CD4-positive, alpha-beta T cell treated with Interleukin-4 for 4 hours (primary cell): ENCODE measurements around the gene ZNF239.
"Not testable (repeated sequence)": the region's sequence is repeated elsewhere in the genome, so short reads cannot be mapped to it uniquely, and the experiment has no call there.

Source experiments
- DNase-seq: peaks from one replicate; pipeline ENCODE4 v3.0.0-alpha.2; 2020

The ZNF239 gene

GRCh38 chr10:43574001-43574892 lies at the start of gene ZNF239:
TSS of gene ZNF239 (minus strand) at chr10:43574616. CDS start at chr10:43558079, 16,537 bp downstream.
- DNase-seq = peak; percentile 84

DNA sequence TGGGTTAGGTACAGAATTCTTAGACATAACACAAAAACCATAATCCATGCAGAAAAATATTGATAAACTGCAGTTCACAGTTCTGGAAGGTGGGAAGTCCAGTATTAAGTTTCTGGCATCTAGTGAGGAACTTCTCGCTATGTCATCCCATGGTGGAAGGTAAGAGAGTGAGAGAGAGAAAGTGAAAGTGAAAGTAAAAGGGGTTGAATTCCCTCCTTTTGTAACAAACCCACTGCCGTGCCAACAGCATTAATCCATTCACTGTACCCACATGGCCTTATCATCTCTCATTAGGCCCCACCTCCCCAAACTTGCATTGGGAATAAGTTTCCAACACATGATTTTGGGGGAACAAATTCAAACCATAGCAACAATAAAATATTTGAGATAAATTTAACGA lies 48.9 kb upstream of the ZNF239 start:
- DNase-seq = peak; percentile 29

DNA sequence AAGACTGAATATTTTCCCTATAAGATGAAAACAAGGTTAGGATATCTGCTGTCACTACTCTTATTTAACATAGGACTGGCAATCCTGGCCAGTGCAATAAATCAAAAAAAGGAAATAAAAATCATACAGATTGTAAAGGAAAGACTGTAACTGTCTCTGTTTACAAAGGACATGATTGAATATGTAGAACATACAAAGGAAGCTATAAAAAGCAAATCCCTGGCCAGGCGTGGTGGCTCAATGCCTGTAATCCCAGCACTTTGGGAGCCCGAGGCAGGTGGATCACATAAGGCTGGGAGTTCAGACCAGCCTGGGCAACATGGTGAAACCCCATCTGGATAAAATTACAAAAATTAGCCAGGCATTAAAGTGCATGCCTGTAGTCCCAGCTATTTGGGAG lies 47.6 kb upstream of the ZNF239 start:
- no peak for DNase-seq

- DNase-seq = no peak
These were observed 45.0 kb upstream of the ZNF239 start for GRCh38 chr10:43619368-43619767.

- no peak for DNase-seq
These were observed 42.4 kb upstream of the ZNF239 start for GRCh38 chr10:43616697-43617370.

GRCh38 chr10:43610636-43611035 lies 36.2 kb upstream of the ZNF239 start:
- DNase-seq = no peak

DNA sequence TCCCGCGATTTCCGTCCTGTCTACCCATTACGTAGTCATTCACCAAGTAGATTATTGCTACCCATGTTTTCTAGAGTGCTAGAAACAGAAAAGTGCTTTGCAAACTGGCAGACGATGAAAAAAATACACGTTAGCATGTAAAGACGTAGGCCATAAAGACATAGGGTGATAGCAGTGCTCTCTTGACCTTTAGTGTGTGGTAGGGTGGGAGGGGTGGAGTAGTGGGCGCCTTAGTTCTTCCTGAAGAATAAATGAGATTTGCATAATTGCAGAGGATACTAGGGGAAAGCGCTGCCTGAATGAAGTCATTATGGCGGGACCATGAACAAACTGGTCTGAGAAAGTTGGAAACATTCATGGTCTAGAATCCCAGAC lies 32.8 kb upstream of the ZNF239 start:
- no peak for DNase-seq

DNA sequence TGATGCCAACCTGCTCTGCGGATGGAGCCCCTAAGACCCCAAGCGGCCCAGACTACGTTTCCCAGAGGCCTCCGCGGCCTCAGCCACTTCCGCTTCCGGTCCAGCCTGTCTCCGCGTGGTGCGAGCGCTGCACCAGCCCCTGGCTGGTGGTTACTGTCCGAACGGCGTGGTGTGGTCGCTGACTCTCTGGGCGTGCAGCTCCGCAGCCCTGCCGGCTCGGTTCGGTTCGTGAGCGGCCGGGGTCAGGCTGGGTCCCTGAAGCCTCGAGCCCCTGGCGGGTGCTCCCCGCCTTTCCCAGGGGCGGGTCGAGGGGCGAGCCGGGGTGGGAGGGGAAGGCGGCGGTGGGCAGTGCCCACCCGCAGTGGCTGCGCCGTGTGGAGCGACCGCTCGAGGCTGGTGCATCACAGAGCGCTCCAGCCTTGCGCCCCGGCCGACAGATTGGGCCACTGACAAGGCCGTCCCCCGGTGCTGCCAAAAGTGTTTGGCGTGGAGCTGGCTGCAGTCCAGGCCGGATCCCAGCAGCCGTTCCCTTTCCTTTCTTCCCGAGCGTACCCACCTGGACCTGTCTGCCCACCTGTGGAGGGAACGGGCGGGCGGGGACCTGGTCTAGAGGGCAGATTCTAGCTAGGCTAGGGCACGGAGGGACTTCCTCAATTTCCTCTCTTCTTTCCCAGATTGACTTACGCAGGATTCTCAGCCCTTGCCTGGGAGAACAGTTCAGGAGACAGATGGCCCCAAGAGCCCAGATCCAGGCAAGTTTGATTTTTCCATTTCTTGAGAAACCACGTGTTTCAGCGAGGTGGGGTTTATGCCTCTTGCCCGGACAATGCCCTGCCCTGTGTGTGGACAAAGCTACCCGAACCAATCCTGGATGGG lies 32.1 kb upstream of the ZNF239 start, which contains the start of gene ZNF485:
Gene ZNF485 (plus strand): TSS at position 116 of the 876 bp plus-strand sequence. CDS start 613 bp downstream, at position 729.
- DNase-seq = peak; percentile 62

GRCh38 chr10:43605850-43606322 lies 31.5 kb upstream of the ZNF239 start:
- DNase-seq = no peak

- not testable (repeated sequence) for DNase-seq
These were observed 27.2 kb upstream of the ZNF239 start for GRCh38 chr10:43601576-43601975.

- no peak for DNase-seq
These were observed 24.9 kb upstream of the ZNF239 start for GRCh38 chr10:43599333-43599732.

DNA sequence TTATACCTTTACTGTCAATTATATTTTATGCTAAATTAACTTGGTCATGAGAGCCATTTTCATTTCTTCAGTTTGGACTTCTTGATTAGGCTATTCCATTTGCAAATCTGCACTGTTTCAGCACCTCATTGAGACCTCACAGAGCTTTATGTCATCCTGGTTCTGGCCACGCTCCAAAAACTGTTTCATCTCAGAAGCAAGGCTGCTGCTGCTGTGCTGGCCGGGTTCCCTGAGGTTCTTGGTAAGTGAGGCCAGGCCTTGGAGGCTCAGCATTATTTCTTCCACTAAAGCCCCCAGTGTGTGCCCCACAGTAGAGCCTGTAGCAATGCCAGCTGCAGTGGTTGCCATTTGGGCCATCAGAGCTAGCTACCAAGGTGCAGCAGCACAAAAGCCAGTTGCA lies 24.0 kb upstream of the ZNF239 start:
- DNase-seq = no peak

DNA sequence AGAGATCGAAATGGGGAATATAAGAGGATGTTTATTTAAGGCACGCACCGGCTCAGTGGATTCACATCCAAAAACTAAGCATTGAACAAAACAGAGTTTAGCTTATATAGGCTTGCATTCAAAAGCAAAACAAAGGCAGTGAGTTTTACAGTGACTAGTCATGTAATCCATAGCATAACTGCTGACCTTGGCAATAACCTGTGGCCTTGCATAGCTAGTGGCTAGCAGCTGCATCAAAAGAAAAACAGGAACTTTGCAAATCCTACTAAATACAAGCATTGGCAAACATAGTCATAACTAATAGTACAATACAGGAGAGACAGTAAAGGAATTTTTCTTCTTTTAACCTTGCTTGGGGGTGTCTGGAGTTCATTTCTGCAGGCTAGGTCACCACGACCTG lies 22.1 kb upstream of the ZNF239 start:
- DNase-seq = no peak

DNA sequence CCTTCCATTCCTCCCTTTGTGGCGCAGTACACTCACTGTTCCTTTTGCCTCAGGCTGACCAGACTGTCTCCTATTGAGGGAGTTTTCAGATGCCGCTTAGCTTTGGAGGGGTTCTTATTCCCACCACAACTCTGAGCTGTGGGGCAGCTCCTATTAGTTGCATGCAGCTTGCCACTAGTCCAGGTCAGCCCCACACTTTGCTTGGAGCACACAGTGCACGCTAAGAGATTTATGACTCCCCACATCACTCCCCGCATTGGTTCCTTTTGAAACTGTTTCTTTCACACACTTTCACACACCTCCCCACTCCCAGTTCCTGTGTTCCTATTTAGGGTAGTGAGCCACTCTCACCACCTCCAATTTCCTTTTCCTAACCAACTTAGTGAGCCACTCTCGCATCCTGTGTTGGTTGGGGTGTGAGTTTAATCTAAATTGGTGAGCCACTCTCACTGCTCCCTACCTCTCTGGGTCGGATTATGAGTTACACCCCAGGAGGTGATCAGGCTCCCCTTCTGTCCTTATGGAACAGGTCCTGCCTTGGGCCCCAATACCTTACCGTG lies 21.4 kb upstream of the ZNF239 start:
- DNase-seq = peak; percentile 35

- DNase-seq = peak; percentile 56
These were observed 20.7 kb upstream of the ZNF239 start for GRCh38 chr10:43594944-43595589.

DNA sequence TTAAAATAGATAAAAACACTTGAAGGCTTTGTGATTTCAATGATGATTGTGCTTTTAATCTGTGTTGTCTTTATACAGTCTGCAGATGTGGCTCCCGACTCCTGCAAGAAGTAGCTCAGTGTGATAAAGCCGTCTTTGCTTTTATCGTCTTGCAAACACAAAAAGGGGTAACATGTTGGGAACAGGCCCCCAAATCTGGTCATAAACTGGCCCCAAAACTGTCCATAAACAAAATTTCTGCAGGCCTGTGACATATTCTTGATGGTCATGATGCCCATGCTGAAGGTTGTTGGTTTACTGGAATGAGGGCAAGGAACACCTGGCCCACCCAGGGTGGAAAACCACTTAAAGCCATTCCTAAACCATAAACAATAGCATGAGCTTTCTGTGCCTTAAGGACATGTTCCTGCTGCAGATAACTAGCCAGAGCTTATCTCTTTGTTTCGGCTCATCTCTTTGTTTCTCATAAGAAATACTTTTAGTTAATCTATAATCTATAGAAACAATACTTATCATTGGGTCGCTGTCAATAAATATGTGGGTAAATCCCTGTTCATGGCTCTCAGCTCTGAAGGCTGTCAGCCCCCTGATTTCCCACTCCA lies 17.0 kb upstream of the ZNF239 start:
- DNase-seq = no peak

- DNase-seq = not testable (repeated sequence)
These were observed 12.3 kb upstream of the ZNF239 start for GRCh38 chr10:43586730-43587115.

- DNase-seq = no peak
These were observed 11.7 kb upstream of the ZNF239 start for GRCh38 chr10:43585981-43586729.

DNA sequence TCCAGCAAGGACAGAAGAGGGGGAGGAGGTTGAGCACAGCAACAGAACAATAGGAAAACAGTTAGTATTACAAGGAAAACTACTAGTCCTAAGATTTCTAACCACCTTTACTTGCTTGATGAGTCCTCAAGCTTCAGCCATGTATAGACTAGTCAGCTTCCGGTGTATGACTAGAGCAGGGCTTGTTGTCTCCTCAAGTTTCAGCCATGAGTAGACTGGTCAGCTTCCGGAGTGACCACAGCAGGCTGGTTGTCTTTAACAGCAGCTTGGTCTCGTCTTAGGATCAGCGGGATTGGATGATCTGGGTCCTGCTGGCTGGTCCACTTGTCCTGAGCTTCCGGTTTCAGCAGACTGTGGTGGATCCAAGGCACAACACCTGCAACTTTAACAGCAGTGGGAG lies 10.6 kb upstream of the ZNF239 start:
- DNase-seq = no peak

DNA sequence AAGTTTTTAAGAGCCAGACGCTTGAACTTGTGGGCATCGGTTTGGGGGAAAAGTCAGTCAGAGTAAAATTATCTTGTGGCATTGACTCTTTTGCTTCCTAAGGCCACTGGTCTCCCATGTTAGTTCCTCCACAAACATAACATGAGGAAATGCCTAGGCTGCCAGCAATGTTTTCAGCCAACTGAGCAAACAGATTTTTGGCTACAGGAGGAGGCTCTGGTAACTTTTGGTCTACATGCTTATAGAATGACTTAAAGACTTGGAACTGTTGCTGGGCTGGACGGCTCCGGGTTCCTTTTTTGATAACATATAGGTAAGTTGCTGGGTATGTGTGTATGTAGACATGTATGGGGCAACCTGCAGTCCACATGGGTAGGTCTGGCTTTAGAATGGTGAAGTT lies 9.6 kb upstream of the ZNF239 start:
- DNase-seq = no peak

GRCh38 chr10:43576580-43576979 lies 2.2 kb upstream of the ZNF239 start:
- DNase-seq = no peak
